ENCODE data around the gene GOLGA8O.
"Not testable (repeated sequence)": the region's sequence is repeated elsewhere in the genome, so short reads cannot be mapped to it uniquely, and the experiment has no call there.

- TF ChIP-seq, protein P1, sequence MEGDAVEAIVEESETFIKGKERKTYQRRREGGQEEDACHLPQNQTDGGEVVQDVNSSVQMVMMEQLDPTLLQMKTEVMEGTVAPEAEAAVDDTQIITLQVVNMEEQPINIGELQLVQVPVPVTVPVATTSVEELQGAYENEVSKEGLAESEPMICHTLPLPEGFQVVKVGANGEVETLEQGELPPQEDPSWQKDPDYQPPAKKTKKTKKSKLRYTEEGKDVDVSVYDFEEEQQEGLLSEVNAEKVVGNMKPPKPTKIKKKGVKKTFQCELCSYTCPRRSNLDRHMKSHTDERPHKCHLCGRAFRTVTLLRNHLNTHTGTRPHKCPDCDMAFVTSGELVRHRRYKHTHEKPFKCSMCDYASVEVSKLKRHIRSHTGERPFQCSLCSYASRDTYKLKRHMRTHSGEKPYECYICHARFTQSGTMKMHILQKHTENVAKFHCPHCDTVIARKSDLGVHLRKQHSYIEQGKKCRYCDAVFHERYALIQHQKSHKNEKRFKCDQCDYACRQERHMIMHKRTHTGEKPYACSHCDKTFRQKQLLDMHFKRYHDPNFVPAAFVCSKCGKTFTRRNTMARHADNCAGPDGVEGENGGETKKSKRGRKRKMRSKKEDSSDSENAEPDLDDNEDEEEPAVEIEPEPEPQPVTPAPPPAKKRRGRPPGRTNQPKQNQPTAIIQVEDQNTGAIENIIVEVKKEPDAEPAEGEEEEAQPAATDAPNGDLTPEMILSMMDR (IDR thresholded peaks at IDR 0.05; ENCODE audit: low read depth, low read length, missing input control), result not testable (repeated sequence)
- not testable (repeated sequence) for TF ChIP-seq ATF3 (IDR thresholded peaks at IDR 0.05); RXRA (IDR thresholded peaks at IDR 0.05); YY1 (IDR thresholded peaks at IDR 0.05); JUND (IDR thresholded peaks at IDR 0.05); RAD21 (IDR thresholded peaks at IDR 0.05); TAF1 (conservative IDR thresholded peaks at IDR 0.05); GABPA (IDR thresholded peaks at IDR 0.05 in 1 of 2, conservative IDR thresholded peaks at IDR 0.05 in 1 of 2)
- TF ChIP-seq, protein P2, sequence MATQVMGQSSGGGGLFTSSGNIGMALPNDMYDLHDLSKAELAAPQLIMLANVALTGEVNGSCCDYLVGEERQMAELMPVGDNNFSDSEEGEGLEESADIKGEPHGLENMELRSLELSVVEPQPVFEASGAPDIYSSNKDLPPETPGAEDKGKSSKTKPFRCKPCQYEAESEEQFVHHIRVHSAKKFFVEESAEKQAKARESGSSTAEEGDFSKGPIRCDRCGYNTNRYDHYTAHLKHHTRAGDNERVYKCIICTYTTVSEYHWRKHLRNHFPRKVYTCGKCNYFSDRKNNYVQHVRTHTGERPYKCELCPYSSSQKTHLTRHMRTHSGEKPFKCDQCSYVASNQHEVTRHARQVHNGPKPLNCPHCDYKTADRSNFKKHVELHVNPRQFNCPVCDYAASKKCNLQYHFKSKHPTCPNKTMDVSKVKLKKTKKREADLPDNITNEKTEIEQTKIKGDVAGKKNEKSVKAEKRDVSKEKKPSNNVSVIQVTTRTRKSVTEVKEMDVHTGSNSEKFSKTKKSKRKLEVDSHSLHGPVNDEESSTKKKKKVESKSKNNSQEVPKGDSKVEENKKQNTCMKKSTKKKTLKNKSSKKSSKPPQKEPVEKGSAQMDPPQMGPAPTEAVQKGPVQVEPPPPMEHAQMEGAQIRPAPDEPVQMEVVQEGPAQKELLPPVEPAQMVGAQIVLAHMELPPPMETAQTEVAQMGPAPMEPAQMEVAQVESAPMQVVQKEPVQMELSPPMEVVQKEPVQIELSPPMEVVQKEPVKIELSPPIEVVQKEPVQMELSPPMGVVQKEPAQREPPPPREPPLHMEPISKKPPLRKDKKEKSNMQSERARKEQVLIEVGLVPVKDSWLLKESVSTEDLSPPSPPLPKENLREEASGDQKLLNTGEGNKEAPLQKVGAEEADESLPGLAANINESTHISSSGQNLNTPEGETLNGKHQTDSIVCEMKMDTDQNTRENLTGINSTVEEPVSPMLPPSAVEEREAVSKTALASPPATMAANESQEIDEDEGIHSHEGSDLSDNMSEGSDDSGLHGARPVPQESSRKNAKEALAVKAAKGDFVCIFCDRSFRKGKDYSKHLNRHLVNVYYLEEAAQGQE (IDR thresholded peaks at IDR 0.05), result not testable (repeated sequence)
- TF ChIP-seq, protein P3, sequence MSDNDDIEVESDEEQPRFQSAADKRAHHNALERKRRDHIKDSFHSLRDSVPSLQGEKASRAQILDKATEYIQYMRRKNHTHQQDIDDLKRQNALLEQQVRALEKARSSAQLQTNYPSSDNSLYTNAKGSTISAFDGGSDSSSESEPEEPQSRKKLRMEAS (IDR thresholded peaks at IDR 0.05), result not testable (repeated sequence)
Measured at GRCh38 chr15:32440445-32440977, 14.9 kb downstream of the GOLGA8O start.
